Activated CD8-positive, alpha-beta T cell treated with anti-CD3 and anti-CD28 coated beads, Interleukin-2, amount 10 ng/mL, durations not matched to agents 7 days and 5 days (primary cell): ENCODE data around the gene CDX2. TPM values are rescaled to one million over a fixed set of nuclear protein-coding genes. Genes with fewer than 3 reads are reported as not detected.

Experiments
- ATAC-seq: fragments of 150-1000 bp; cut with Tn5 transposase; one replicate; pipeline ENCODE4 v1.10.0; 2021; ENCODE audit warnings: moderate library complexity
- CTCF ChIA-PET: fragments of 350-600 bp; sonication (Branson Sonifier 250); formaldehyde crosslinking; loops from one replicate; lab custom pipeline; 2021; ENCODE audit warnings: antibody characterized with exemption; lab: Charles Lee
- POLR2A ChIA-PET: fragments of 350-600 bp; sonication (Branson Sonifier 250); formaldehyde crosslinking; loops from one replicate; lab custom pipeline; 2021; ENCODE audit warnings: antibody characterized with exemption; lab: Charles Lee
- DNase-seq: peaks from one replicate; pipeline ENCODE4 v3.0.0-alpha.2; 2020
- H3K27ac Mint-ChIP-seq: one replicate; pipeline ENCODE4 v1.8.0; 2021; ENCODE audit warnings: mild to moderate bottlenecking, mixed read lengths
- H3K27me3 Mint-ChIP-seq: one replicate; pipeline ENCODE4 v1.8.0; 2021; ENCODE audit warnings: low read depth, mixed read lengths
- H3K36me3 Mint-ChIP-seq: one replicate; pipeline ENCODE4 v1.8.0; 2021; ENCODE audit warnings: low read depth, mixed read lengths
- H3K4me1 Mint-ChIP-seq: one replicate; pipeline ENCODE4 v1.8.0; 2021; ENCODE audit warnings: low read depth, mixed read lengths
- H3K4me3 Mint-ChIP-seq: one replicate; pipeline ENCODE4 v1.8.0; 2021; ENCODE audit warnings: mild to moderate bottlenecking, mixed read lengths
- H3K9me3 Mint-ChIP-seq: one replicate; pipeline ENCODE4 v1.8.0; 2022; ENCODE audit warnings: mixed read lengths; ENCODE audit not compliant: insufficient read depth
- total RNA-seq, 2 experiments: library from RNA; stranded (reverse); gene quantifications; one replicate each; pipeline ENCODE4 v1.2.3, GENCODE V29; 2021

Gene CDX2
- total RNA-seq, 2 experiments from 2014 or later: not detected

DNA sequence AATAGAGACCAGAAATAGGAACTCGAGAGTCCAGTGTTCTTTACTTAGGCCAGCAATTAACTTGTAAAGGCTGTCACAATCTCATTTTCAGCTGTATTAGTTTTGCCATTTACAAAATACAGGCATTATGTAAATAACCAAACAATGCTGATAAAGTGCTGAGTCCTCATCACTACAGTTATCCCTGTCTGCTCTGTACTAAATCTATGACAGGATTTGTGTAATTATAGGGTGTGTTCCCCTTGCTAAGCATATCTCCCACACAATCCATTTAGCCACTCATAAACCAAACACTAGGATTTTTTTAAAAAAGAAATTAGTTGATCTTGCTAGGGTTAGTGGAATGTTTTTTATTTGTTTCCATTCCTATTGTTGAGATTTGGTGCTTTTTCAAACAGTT lies 26.1 kb downstream of the CDX2 start:
- Mint-ChIP-seq H3K4me1 (no peaks in the 10 kb centered on the region), H3K27me3 (peaks cover 10% of the 10 kb centered on the region), H3K27ac (no peak overlapping the region), H3K9me3 (no peaks in the 10 kb centered on the region), H3K36me3 (no peaks in the 10 kb centered on the region), H3K4me3 (no peak overlapping the region)
- ChIA-PET POLR2A (no interaction called here), CTCF (interaction anchor here (2.6 kb wide), 1 partner anchor 11 kb away, joined by 19 read pairs; no protein-coding TSS in a partner anchor)
- DNase-seq: no peak
- ATAC-seq: no peak

DNA sequence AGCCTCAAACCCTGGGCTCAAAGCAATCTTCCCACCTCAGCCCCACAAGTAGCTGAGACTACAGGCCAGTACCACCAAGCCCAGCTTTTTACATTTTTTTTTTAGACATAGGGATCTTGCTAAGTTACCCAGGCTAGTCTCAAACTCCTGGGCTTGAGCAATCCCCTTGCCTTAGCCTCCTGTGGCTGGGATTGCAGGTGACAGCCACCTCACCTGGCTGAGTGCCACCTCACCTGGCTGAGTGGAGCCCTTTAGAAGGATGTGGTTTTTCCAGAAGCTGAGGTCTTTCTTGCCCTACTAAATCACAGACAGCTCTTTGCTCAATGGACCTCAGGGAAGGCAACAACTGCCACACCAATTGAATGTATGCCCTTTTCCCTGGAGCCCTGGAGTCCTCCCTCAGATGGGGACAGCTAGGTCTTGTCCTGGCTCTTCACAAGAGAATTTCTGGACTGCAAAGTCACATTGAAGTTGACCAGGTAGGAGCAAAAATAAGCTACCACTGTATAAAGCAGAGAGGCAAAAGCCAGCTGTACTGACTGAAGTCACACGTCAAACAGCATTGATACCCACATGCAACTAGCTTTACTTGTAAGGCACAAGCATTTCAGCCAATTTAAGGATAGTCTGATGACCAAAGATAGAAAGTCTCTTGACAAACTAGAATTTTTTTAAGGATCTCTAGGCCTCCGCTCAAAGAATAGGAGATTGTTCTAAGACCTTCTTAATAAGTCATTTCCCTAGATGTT lies 35.4 kb downstream of the CDX2 start:
- no peak for ATAC-seq
- peaks cover 40% of the 10 kb centered on the region for H3K27me3 Mint-ChIP-seq
- H3K4me3 Mint-ChIP-seq: no peak overlapping the region
- POLR2A ChIA-PET: no interaction called here
- no peaks in the 10 kb centered on the region for H3K36me3 Mint-ChIP-seq
- CTCF ChIA-PET: interaction anchor here (1.2 to 1.4 kb wide), 2 partner anchors 20 to 103 kb away, joined by 4 to 8 read pairs; no protein-coding TSS in a partner anchor
- no peaks in the 10 kb centered on the region for H3K9me3 Mint-ChIP-seq
- H3K4me1 Mint-ChIP-seq: no peaks in the 10 kb centered on the region
- DNase-seq: no peak
- H3K27ac Mint-ChIP-seq: no peak overlapping the region

DNA sequence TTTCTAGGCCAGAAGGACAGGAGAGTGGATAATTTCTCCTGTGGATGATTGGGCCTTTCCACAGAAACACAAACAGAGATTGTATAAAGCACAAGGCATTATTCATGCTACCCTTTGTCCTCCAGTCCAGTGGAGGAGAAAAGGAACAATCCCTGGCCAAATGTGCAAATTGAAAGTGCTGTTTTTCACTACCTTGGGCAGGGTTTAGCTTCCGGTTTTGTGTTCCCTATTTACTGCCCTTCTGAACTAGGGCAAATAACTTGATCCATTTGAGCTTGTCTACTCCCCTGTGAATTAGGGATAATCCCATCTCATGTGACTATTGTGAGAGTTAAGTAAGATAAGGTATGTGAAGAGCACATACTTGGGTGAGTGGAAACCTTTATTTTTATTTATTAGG lies 36.0 kb downstream of the CDX2 start:
- no peak for ATAC-seq
- H3K4me1 Mint-ChIP-seq: peaks cover under 1% of the 10 kb centered on the region
- no peak for DNase-seq
- POLR2A ChIA-PET: no interaction called here
- no peak overlapping the region for H3K27ac Mint-ChIP-seq
- no peak overlapping the region for H3K4me3 Mint-ChIP-seq
- no peaks in the 10 kb centered on the region for H3K9me3 Mint-ChIP-seq
- CTCF ChIA-PET: interaction anchor here (1.2 to 1.4 kb wide), 2 partner anchors 21 to 102 kb away, joined by 4 to 8 read pairs; no protein-coding TSS in a partner anchor
- peaks cover under 1% of the 10 kb centered on the region for H3K36me3 Mint-ChIP-seq
- H3K27me3 Mint-ChIP-seq: peaks cover 46% of the 10 kb centered on the region

DNA sequence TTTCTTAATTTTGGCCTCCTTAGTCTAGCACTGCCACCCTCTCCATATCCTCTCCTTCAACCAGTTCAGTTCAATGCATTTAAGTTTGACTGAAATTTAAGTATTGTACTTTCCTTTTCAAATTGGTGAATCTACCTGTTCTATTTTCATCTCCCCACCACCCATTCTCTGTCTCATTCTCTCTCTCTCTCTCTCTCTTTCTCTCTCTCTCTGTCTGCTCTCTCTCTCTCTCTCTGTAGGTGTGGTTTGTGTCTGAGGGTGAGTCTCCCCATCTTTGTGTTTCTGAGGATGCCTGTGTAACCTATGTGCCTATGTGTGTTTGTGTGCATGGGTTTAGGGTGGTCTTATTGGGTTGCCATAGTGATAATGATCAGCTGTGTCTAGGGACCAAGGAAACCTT lies 39.2 kb downstream of the CDX2 start:
- H3K36me3 Mint-ChIP-seq: peaks cover 7% of the 10 kb centered on the region
- ChIA-PET CTCF (interaction anchor here (1.6 to 3.1 kb wide), 3 partner anchors 24 to 103 kb away, joined by 5 to 13 read pairs (median 6); no protein-coding TSS in a partner anchor), POLR2A (no interaction called here)
- H3K27me3 Mint-ChIP-seq: peaks cover 68% of the 10 kb centered on the region
- no peak overlapping the region for H3K27ac Mint-ChIP-seq
- DNase-seq: no peak
- ATAC-seq: no peak
- no peaks in the 10 kb centered on the region for H3K9me3 Mint-ChIP-seq
- peaks cover 13% of the 10 kb centered on the region for H3K4me1 Mint-ChIP-seq
- no peak overlapping the region for H3K4me3 Mint-ChIP-seq

DNA sequence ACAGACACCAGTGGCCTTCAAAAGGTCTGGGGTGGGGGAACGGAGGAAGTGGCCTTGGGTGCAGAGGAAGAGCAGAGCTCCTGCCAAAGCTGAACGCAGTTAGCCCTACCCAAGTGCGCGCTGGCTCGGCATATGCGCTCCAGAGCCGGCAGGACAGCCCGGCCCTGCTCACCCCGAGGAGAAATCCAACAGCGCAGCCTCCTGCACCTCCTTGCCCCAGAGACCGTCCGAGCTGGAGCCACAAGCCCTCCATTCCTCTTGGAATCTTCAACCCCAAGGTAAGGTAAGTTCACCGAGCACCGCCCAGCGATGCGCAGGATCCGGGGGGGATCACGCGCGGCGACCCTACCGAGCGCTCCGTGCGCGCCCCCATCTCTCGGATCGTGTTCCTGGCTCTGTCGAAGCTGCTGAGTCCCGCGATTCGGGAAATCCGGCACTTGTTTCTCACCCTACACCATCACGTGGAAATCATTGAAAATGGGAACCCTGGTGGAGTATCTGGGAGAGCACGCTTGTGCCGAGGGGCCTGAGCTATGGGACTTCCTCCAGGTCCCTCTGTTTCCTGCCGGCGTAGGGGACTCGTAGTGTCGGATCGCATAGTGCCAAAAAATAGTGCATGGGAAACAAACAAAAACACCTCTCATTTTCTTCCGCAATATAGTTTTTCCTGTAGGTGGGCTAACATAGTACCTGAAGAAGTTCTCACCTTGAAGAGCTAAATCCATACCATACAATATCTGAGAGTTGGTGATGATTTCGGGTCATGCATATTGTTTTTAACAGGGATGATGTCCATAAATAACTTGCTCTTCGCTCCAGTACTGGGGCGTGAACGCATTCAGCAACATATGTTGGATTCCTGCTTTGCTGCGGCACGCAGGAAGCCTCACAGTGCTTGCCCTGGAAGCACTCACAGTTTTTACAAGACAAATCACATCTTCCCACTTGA lies 40.0 kb downstream of the CDX2 start:
- DNase-seq (no peak), ATAC-seq (no peak)
- Mint-ChIP-seq H3K27me3 (peaks cover 72% of the 10 kb centered on the region), H3K4me3 (peak overlapping the region; percentile 10), H3K9me3 (no peaks in the 10 kb centered on the region), H3K27ac (no peak overlapping the region), H3K36me3 (peaks cover 7% of the 10 kb centered on the region), H3K4me1 (peaks cover 13% of the 10 kb centered on the region)
- ChIA-PET POLR2A (no interaction called here), CTCF (interaction anchor here (1.4 to 3.1 kb wide), 3 partner anchors 19 to 103 kb away, joined by 3 to 13 read pairs (median 5); no protein-coding TSS in a partner anchor)

DNA sequence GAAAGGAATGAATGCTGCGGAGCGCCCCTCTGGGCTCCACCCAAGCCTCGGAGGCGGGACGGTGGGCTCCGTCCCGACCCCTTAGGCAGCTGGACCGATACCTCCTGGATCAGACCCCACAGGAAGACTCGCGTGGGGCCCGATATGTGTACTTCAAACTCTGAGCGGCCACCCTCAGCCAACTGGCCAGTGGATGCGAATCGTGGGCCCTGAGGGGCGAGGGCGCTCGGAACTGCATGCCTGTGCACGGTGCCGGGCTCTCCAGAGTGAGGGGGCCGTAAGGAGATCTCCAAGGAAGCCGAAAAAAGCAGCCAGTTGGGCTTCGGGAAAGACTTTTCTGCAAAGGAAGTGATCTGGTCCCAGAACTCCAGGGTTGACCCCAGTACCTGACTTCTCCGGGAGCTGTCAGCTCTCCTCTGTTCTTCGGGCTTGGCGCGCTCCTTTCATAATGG lies 40.7 kb downstream of the CDX2 start:
- Mint-ChIP-seq H3K9me3 (no peaks in the 10 kb centered on the region), H3K4me3 (no peak overlapping the region), H3K27me3 (peaks cover 76% of the 10 kb centered on the region), H3K27ac (no peak overlapping the region), H3K36me3 (peaks cover 7% of the 10 kb centered on the region), H3K4me1 (peaks cover 13% of the 10 kb centered on the region)
- POLR2A ChIA-PET: no interaction called here
- ATAC-seq (no peak), DNase-seq (no peak)
- CTCF ChIA-PET: interaction anchor here (1.4 to 3.1 kb wide), 3 partner anchors 20 to 102 kb away, joined by 3 to 13 read pairs (median 5); no protein-coding TSS in a partner anchor

DNA sequence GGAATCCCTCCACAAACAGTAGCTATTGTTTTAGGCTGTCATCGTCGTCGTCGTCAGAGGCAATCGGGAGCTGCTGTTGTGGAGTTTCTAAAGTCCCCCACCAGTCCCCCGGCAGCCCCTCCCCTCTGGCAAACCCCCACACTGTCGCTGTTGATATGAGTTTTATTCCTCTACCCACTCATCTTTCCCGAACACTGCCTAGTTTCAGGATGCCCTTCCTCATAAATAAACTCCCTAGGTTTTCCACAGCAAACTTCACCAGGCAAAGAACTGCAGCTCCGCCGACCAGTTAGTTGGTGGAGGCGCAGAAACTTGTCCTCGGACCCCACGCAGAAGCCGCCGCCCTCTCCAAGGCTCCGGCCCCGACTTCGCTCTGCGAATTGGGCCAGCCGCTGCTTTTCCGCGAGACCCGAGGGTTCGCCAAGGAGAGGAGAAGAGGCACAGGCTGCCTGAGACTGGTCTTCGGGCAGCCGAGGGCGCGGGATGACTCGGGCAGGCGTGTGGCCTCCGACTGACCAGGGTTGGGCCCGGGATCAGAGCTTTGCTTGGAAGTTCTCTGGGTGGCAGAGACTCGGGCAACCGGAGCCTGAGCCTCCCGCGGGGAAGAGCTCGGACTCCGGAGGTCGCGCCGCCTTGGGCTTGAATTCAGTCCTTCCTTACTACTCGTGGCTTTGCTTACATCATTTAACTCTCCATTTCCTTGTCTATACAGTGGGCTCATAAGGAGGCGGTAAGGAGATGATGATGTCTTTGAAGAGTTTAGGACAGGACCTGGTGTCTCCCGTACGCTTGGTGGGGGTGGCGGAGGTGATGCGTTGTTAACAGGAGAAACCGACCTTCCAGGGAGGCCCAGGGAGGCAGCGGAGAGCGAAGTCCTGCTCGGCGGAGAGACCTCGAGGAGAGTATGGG lies 41.4 kb downstream of the CDX2 start:
- ChIA-PET CTCF (interaction anchor here (1.3 to 3.1 kb wide), 3 partner anchors 20 to 57 kb away, joined by 3 to 13 read pairs (median 4); no protein-coding TSS in a partner anchor), POLR2A (no interaction called here)
- DNase-seq: no peak
- H3K36me3 Mint-ChIP-seq: peaks cover 7% of the 10 kb centered on the region
- H3K4me1 Mint-ChIP-seq: peaks cover 13% of the 10 kb centered on the region
- H3K27ac Mint-ChIP-seq: no peak overlapping the region
- no peak overlapping the region for H3K4me3 Mint-ChIP-seq
- no peaks in the 10 kb centered on the region for H3K9me3 Mint-ChIP-seq
- no peak for ATAC-seq
- H3K27me3 Mint-ChIP-seq: peaks cover 81% of the 10 kb centered on the region

DNA sequence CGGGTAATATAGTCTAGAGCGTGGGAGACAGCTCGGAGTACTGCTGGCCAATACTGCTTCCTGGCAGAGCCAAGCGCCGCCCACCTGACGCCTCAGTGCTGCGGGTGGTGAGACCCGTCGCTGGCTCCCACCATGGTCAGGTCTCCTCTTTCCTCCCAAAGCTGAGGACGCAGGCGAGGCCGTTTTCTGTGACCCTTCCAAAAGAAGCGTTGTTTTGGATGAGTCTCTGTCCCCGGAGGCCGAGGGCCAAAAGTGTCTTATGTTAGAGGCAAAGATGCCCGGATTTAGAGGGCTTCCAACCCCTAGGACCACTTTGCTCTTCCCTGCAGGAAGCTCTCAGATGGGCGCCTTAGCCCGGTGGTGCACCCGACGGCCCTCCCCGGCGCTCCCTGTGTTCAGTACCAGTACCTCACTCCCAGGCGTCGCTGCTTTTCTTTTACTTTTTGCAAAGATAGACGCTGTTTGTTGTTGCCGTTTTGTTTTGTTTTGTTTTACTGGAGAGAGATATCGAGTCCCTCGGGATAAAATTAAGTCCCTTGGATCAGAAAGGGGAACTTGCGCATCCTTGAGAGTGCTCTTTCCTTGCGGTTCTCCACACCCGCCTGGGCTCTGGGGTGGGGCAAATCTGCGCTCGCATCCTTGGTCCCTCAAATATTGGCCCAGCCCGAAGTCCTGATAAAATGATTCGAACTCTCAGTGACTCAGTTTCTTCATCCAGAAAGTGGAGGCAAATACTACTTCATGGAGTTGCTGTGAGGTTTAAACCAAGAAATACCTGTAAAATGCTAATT lies 42.3 kb downstream of the CDX2 start:
- DNase-seq (no peak), ATAC-seq (no peak)
- Mint-ChIP-seq H3K27ac (peak overlapping the region; percentile 34), H3K27me3 (peaks cover 88% of the 10 kb centered on the region), H3K9me3 (no peaks in the 10 kb centered on the region), H3K4me3 (peak overlapping the region; percentile 8), H3K36me3 (peaks cover 7% of the 10 kb centered on the region), H3K4me1 (peaks cover 13% of the 10 kb centered on the region)
- CTCF ChIA-PET: interaction anchor here (1.3 to 3.1 kb wide), 2 partner anchors 28 to 57 kb away, joined by 4 to 13 read pairs; no protein-coding TSS in a partner anchor
- POLR2A ChIA-PET: no interaction called here

DNA sequence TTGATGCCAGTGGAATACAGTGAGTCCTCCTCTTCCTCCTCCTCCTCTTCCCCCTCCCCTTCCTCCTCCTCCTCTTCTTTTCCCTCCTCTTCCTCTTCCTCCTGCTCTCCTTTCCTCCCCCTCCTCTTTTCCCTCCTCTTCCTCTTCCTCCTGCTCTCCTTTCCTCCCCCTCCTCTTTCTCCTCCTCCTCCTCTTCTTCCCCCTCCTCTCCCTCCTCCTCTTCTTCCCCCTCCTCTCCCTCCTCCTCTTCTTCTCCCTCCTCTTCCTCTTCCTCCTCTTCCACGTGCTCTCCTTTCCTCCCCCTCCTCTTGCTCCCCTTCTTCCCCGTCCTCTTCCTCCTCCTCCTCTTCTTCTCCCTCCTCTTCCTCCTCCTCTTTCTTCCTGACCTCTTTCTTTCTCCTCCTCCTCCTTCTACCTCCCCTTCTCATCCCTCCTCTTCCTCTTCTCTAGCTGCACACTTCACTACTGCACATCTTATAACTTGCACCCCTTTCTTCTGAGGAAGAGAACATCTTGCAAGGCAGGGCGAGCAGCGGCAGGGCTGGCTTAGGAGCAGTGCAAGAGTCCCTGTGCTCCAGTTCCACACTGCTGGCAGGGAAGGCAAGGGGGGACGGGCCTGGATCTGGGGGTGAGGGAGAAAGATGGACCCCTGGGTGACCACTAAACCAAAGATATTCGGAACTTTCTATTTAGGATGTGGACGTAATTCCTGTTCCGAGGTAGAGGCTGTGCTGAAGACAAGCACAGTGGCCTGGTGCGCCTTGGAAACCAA lies 43.7 kb downstream of the CDX2 start:
- ChIA-PET CTCF (no interaction called here), POLR2A (no interaction called here)
- no peaks in the 10 kb centered on the region for H3K9me3 Mint-ChIP-seq
- H3K4me3 Mint-ChIP-seq: no peak overlapping the region
- peaks cover 19% of the 10 kb centered on the region for H3K4me1 Mint-ChIP-seq
- DNase-seq (no peak), ATAC-seq (no peak)
- no peak overlapping the region for H3K27ac Mint-ChIP-seq
- H3K27me3 Mint-ChIP-seq: peaks cover 89% of the 10 kb centered on the region
- H3K36me3 Mint-ChIP-seq: peaks cover 10% of the 10 kb centered on the region
